ENCODE data around the gene MCM7. TPM values are rescaled to one million over a fixed set of nuclear protein-coding genes. Genes with fewer than 3 reads are reported as not detected.

Gene MCM7
- total and polyA plus RNA-seq, 2 donors (not counting 1 experiment from before 2014, with no cell fraction given), result 24.4 to 34.3 TPM

DNA sequence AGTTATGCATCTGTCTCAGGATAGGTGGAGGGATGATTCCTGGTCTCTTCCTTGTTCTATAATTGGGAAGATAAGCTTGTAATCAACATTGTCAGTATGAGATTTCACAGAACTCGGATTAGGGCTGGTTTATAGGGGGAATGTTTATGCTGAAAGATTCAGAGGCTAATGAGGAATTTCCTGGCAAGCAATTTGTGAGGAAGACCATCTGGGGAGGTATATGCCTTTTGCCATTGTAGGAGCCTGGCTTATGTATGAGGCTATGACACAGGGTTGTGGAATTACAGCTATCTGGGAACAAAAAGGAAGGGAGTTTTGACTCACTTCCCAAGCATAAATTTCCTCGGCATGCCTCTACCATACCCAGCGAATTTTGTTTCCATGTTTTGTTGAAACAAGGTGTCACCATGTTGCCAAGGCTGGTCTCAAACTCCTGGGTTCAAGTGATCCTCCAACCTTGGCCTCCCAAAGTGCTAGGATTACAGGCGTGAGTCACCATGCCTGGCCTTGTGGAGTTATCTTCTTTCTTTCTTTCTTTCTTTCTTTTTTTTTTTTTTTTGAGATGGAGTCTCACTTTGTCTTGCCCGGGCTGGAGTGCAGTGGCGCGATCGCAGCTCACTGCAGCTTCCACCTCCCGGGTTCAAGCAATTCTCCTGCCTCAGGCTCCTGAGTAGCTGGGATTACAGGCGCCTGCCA lies 14.0 kb downstream of the MCM7 start:
- H3K27me3 ChIP-seq (ENCODE audit: control insufficient read depth, insufficient read depth, low read length), result no peaks in the 10 kb centered on the region
- peaks cover 17% of the 10 kb centered on the region for H3K36me3 ChIP-seq (ENCODE audit: control insufficient read depth, insufficient read depth, low read length)
- no peaks in the 10 kb centered on the region for H3K9me3 ChIP-seq (ENCODE audit: control insufficient read depth, insufficient read depth, low read depth, low read length)
- H4K20me1 ChIP-seq (ENCODE audit: control insufficient read depth, extremely low read depth, insufficient read depth, low read length), result no peaks in the 10 kb centered on the region
- H3K79me2 ChIP-seq (ENCODE audit: control insufficient read depth, insufficient read depth, low read length), result peaks cover 23% of the 10 kb centered on the region
- TF ChIP-seq CTCF (conservative IDR thresholded peaks at IDR 0.05 in 1 of 2, IDR thresholded peaks at IDR 0.05 in 1 of 2; ENCODE audit: low read depth in 1 of 2, low read length in 2 of 2) (no peak), EZH2 (IDR thresholded peaks at IDR 0.05; ENCODE audit: low read length, missing control alignments) (no peak)
- peaks cover 28% of the 10 kb centered on the region for H3K4me1 ChIP-seq (ENCODE audit: control insufficient read depth, extremely low read depth, insufficient read depth, low read length)
- H3K4me2 ChIP-seq (ENCODE audit: extremely low read depth, insufficient read depth, low read length), result peak overlapping the region; percentile 72
- H3K27ac ChIP-seq (ENCODE audit: insufficient read depth, low read length), result peak overlapping the region; percentile 91
- H3K4me3 ChIP-seq (replicated peaks in 1 of 4; ENCODE audit: control extremely low read depth in 1 of 4, insufficient read depth in 1 of 4, low read depth in 3 of 4, low read length in 4 of 4), result peak overlapping the region in 1 of 4 experiments; percentile 14
- DNase-seq (ENCODE audit: low read depth in 2 of 2), result peak; percentile 95 to 98
- H2AFZ ChIP-seq (ENCODE audit: low read length), result no peak overlapping the region
- peak overlapping the region; percentile 11 for H3K9ac ChIP-seq (ENCODE audit: insufficient read depth, low read length)

DNA sequence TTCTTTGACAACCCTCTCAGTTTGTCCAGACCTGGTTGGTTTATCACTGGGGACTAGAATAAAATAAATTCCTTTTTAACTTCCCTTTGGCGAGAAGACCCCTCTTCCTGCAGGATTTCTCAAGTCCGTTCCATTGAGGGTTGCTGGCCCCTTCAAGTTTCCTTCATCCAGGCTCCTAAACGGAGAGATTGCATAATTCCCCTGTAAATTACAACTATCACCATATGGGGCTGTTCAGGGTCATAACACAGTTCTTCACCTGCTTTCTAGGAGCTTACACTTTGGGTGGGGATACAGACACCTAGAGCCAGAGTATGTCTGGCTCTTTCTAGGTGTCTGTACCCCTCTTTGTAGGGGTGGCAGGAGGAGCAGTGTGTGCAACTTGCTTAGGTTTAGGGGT lies 15.7 kb downstream of the MCM7 start:
- Histone ChIP-seq H3K4me2 (ENCODE audit: extremely low read depth, insufficient read depth, low read length) (no peak overlapping the region), H3K27ac (ENCODE audit: insufficient read depth, low read length) (no peak overlapping the region), H3K9ac (ENCODE audit: insufficient read depth, low read length) (no peak overlapping the region), H3K27me3 (ENCODE audit: control insufficient read depth, insufficient read depth, low read length) (no peaks in the 10 kb centered on the region), H3K79me2 (ENCODE audit: control insufficient read depth, insufficient read depth, low read length) (peaks cover 23% of the 10 kb centered on the region), H3K4me3 (replicated peaks in 1 of 4; ENCODE audit: control extremely low read depth in 1 of 4, insufficient read depth in 1 of 4, low read depth in 3 of 4, low read length in 4 of 4) (no peak overlapping the region), H3K9me3 (ENCODE audit: control insufficient read depth, insufficient read depth, low read depth, low read length) (no peaks in the 10 kb centered on the region), H4K20me1 (ENCODE audit: control insufficient read depth, extremely low read depth, insufficient read depth, low read length) (no peaks in the 10 kb centered on the region), H2AFZ (ENCODE audit: low read length) (no peak overlapping the region), H3K4me1 (ENCODE audit: control insufficient read depth, extremely low read depth, insufficient read depth, low read length) (peaks cover 24% of the 10 kb centered on the region), H3K36me3 (ENCODE audit: control insufficient read depth, insufficient read depth, low read length) (peaks cover 3% of the 10 kb centered on the region)
- TF ChIP-seq CTCF (conservative IDR thresholded peaks at IDR 0.05 in 1 of 2, IDR thresholded peaks at IDR 0.05 in 1 of 2; ENCODE audit: low read depth in 1 of 2, low read length in 2 of 2), result no peak
- TF ChIP-seq EZH2 (IDR thresholded peaks at IDR 0.05; ENCODE audit: low read length, missing control alignments), result no peak
- DNase-seq (ENCODE audit: low read depth in 2 of 2), result no peak

GRCh38 chr7:100082978-100083377 lies 18.2 kb downstream of the MCM7 start:
- no peak overlapping the region for H3K4me3 ChIP-seq (replicated peaks in 1 of 4; ENCODE audit: control extremely low read depth in 1 of 4, insufficient read depth in 1 of 4, low read depth in 3 of 4, low read length in 4 of 4)
- no peak for DNase-seq (ENCODE audit: low read depth in 2 of 2)

More at GRCh38 chr7:100082978-100083377, 18.2 kb downstream of the MCM7 start:
- H3K9me3 ChIP-seq (ENCODE audit: control insufficient read depth, insufficient read depth, low read depth, low read length), result no peaks in the 10 kb centered on the region
- TF ChIP-seq EZH2 (IDR thresholded peaks at IDR 0.05; ENCODE audit: low read length, missing control alignments), result no peak
- TF ChIP-seq CTCF (conservative IDR thresholded peaks at IDR 0.05 in 1 of 2, IDR thresholded peaks at IDR 0.05 in 1 of 2; ENCODE audit: low read depth in 1 of 2, low read length in 2 of 2), result no peak
- no peaks in the 10 kb centered on the region for H3K27me3 ChIP-seq (ENCODE audit: control insufficient read depth, insufficient read depth, low read length)
- peaks cover 33% of the 10 kb centered on the region for H3K79me2 ChIP-seq (ENCODE audit: control insufficient read depth, insufficient read depth, low read length)
- H3K9ac ChIP-seq (ENCODE audit: insufficient read depth, low read length), result no peak overlapping the region
- peaks cover 3% of the 10 kb centered on the region for H3K36me3 ChIP-seq (ENCODE audit: control insufficient read depth, insufficient read depth, low read length)
- H3K4me2 ChIP-seq (ENCODE audit: extremely low read depth, insufficient read depth, low read length), result no peak overlapping the region
- H4K20me1 ChIP-seq (ENCODE audit: control insufficient read depth, extremely low read depth, insufficient read depth, low read length), result no peaks in the 10 kb centered on the region
- no peak overlapping the region for H2AFZ ChIP-seq (ENCODE audit: low read length)
- no peak overlapping the region for H3K27ac ChIP-seq (ENCODE audit: insufficient read depth, low read length)
- H3K4me1 ChIP-seq (ENCODE audit: control insufficient read depth, extremely low read depth, insufficient read depth, low read length), result peaks cover 12% of the 10 kb centered on the region

Measured in fibroblast of lung (primary cell).